Measurements from ENCODE around the gene RRM1. TPM values are rescaled to one million over a fixed set of nuclear protein-coding genes. Genes with fewer than 3 reads are reported as not detected.

The RRM1 gene
- total and polyA plus RNA-seq, 10 of the 15 experiments (the other 5 are each of a cell fraction or from before 2014, with no cell fraction given) = 94.0 to 255 (median 148) TPM

DNA sequence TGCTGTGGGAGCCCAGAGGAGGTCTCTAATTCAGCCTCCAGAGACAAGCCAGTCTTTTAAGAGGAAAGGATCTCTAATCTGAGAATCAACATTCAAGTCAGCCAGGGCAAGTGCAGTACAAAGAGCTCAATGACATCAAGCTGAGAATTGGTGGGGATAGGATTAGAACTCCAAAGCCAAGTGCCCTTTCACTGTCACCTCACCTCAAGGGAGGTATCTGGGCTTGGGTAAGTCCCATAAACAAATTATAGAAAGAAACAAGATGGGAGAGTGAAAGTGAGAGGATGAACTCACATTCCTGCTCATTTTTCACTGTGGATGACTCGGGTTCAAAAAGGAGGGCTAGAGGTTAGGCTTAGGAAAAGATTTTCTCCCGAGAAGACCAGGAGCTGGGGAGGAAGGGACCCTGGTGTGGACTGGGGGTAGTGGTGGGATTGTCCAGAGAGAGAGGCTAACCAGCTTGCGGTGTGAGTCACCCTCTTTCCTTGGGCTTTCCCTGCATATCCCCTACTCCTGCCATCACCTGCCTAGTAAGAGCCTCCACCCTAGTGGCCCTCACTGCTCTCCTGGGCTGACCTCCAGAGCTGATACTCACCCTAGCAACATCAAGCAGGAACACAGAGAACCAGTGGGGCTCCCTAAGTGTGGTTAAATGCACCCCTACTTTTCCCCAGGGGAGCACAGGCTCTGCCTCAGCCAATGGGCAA is 70.4 kb downstream of the RRM1 start:
- Histone ChIP-seq H3K4me3 (no peak overlapping the region), H3K27me3 (replicated peaks in 1 of 2; ENCODE audit: control insufficient read depth in 2 of 2, insufficient read depth in 2 of 2, low read length in 1 of 2) (no peaks in the 10 kb centered on the region), H3K4me2 (ENCODE audit: control insufficient read depth, insufficient read depth) (no peak overlapping the region), H3K9me3 (replicated peaks; ENCODE audit: control insufficient read depth, insufficient read depth, low read length) (no peaks in the 10 kb centered on the region), H3K4me1 (ENCODE audit: control insufficient read depth, insufficient read depth, low read length) (no peaks in the 10 kb centered on the region), H3K27ac (ENCODE audit: control insufficient read depth, insufficient read depth) (no peak overlapping the region), H3K9ac (ENCODE audit: control insufficient read depth, insufficient read depth, low read length) (no peak overlapping the region), H3K36me3 (ENCODE audit: control insufficient read depth in 2 of 2, insufficient read depth in 2 of 2, low read length in 1 of 2) (no peaks in the 10 kb centered on the region), H2AFZ (ENCODE audit: control insufficient read depth, low read depth, low read length) (no peak overlapping the region), H3K79me2 (ENCODE audit: control insufficient read depth, insufficient read depth, low read length) (no peaks in the 10 kb centered on the region), H4K20me1 (ENCODE audit: control insufficient read depth, insufficient read depth) (no peaks in the 10 kb centered on the region)
- TF ChIP-seq MEF2A (IDR thresholded peaks at IDR 0.05; ENCODE audit: insufficient read depth, low read depth, low read length) (no peak), SMARCA5 (IDR thresholded peaks at IDR 0.05) (no peak), ZNF217 (IDR thresholded peaks at IDR 0.05) (no peak), NFXL1 (IDR thresholded peaks at IDR 0.05; ENCODE audit: borderline replicate concordance) (no peak), HDAC2 (IDR thresholded peaks at IDR 0.05) (no peak), GABPA (IDR thresholded peaks at IDR 0.05; ENCODE audit: low read depth) (no peak), ELK1 (IDR thresholded peaks at IDR 0.05; ENCODE audit: low read depth, low read length) (no peak), SRF (IDR thresholded peaks at IDR 0.05; ENCODE audit: low read depth in 2 of 2, low read length in 2 of 2) (no peak)
- TF ChIP-seq, protein P1, sequence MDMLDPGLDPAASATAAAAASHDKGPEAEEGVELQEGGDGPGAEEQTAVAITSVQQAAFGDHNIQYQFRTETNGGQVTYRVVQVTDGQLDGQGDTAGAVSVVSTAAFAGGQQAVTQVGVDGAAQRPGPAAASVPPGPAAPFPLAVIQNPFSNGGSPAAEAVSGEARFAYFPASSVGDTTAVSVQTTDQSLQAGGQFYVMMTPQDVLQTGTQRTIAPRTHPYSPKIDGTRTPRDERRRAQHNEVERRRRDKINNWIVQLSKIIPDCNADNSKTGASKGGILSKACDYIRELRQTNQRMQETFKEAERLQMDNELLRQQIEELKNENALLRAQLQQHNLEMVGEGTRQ (IDR thresholded peaks at IDR 0.05; ENCODE audit: borderline replicate concordance, low read depth, low read length) = no peak
- no TSS peak for BruUV-seq (replicated peaks)
- no peak for DNase-seq (ENCODE audit: low read depth, low spot score)
- FAIRE-seq = no peak
- ChIA-PET POLR2A (no interaction called here), CTCF (interaction anchor here (1.0 kb wide), 1 partner anchor 18 kb away, joined by 3 read pairs; no protein-coding TSS in a partner anchor), SMC1A (ENCODE audit: uncharacterized antibody, unreplicated experiment) (no interaction called here), RAD21 (ENCODE audit: unreplicated experiment) (no interaction called here)
- in situ Hi-C loops (cut with MboI) (no loop called here), intact Hi-C loops (cut with micrococcal nuclease; ENCODE audit: unreplicated experiment) (no loop called here)
- no peak; the same call in 2 of the 3 replicates for ATAC-seq
- WGBS (ENCODE audit: insufficient coverage, insufficient replicate concordance, low lambda C conversion rate, missing lambda C conversion rate) = 45% methylated on average over 3 of the region's 3 CpGs
